CD4-positive, alpha-beta T cell treated with Interleukin-15 for 4 hours (primary cell): ENCODE measurements around the gene GNPTG.

Experiments used
- DNase-seq: peaks from one replicate; pipeline ENCODE4 v3.0.0-alpha.2; 2020; ENCODE audit warnings: low spot score

The GNPTG gene

GRCh38 chr16:1394367-1394951, 42.7 kb downstream of the GNPTG start:
- DNase-seq: no peak

GRCh38 chr16:1395444-1396031, 43.8 kb downstream of the GNPTG start:
- DNase-seq: no peak

GRCh38 chr16:1397779-1398178, 46.0 kb downstream of the GNPTG start:
- DNase-seq: no peak

GRCh38 chr16:1398351-1398750, 46.6 kb downstream of the GNPTG start:
- no peak for DNase-seq

- DNase-seq: no peak
Observed at GRCh38 chr16:1398826-1399581, 47.3 kb downstream of the GNPTG start.

- DNase-seq: no peak
Observed at GRCh38 chr16:1401061-1401757, 49.5 kb downstream of the GNPTG start.

GRCh38 chr16:1401758-1402154, 50.0 kb downstream of the GNPTG start:
- DNase-seq: no peak

GRCh38 chr16:1403036-1403435, 51.3 kb downstream of the GNPTG start:
- no peak for DNase-seq

- no peak for DNase-seq
Observed at GRCh38 chr16:1403733-1404132, 52.0 kb downstream of the GNPTG start.

- DNase-seq: no peak
Observed at GRCh38 chr16:1407753-1408152, 56.0 kb downstream of the GNPTG start.

GRCh38 chr16:1408171-1408837, 56.6 kb downstream of the GNPTG start:
- DNase-seq: peak; percentile 96

GRCh38 chr16:1412847-1413246, 61.1 kb downstream of the GNPTG start:
- DNase-seq: no peak
